Measurements from ENCODE around the gene TTLL11.

TTLL11 gene

GRCh38 chr9:121800376-121800775 lies 292.7 kb downstream of the TTLL11 start:
- no peak for TF ChIP-seq EP300 (IDR thresholded peaks at IDR 0.05; ENCODE audit: borderline replicate concordance)
- no peak for TF ChIP-seq NFIC (IDR thresholded peaks at IDR 0.05)
- TF ChIP-seq CREB1 (IDR thresholded peaks at IDR 0.05; ENCODE audit: low read depth), result no peak
- no peak for TF ChIP-seq EGR1 (IDR thresholded peaks at IDR 0.05)
- TF ChIP-seq YY1 (IDR thresholded peaks at IDR 0.05; ENCODE audit: low read depth), result no peak
- TF ChIP-seq CEBPB (IDR thresholded peaks at IDR 0.05), result no peak
- no peak for TF ChIP-seq RAD21 (IDR thresholded peaks at IDR 0.05; ENCODE audit: low read depth)
- no peak for TF ChIP-seq REST (IDR thresholded peaks at IDR 0.05; ENCODE audit: low read depth)
- TF ChIP-seq MAX (IDR thresholded peaks at IDR 0.05), result no peak
- no peak for TF ChIP-seq FOXM1 (IDR thresholded peaks at IDR 0.05; ENCODE audit: borderline replicate concordance, low read depth)
- no peak for TF ChIP-seq TEAD4 (IDR thresholded peaks at IDR 0.05)
- no peak for TF ChIP-seq ZBTB7A (IDR thresholded peaks at IDR 0.05; ENCODE audit: low read depth)
- no peak for TF ChIP-seq USF1 (IDR thresholded peaks at IDR 0.05)
- TF ChIP-seq TCF12 (IDR thresholded peaks at IDR 0.05; ENCODE audit: low read depth), result no peak
- TF ChIP-seq TAF1 (IDR thresholded peaks at IDR 0.05; ENCODE audit: low read depth), result no peak

- TF ChIP-seq TCF12 (IDR thresholded peaks at IDR 0.05; ENCODE audit: low read depth) (no peak), TEAD4 (IDR thresholded peaks at IDR 0.05) (no peak), USF1 (IDR thresholded peaks at IDR 0.05) (no peak), REST (IDR thresholded peaks at IDR 0.05; ENCODE audit: low read depth) (no peak), FOXM1 (IDR thresholded peaks at IDR 0.05; ENCODE audit: borderline replicate concordance, low read depth) (no peak), YY1 (IDR thresholded peaks at IDR 0.05; ENCODE audit: low read depth) (no peak), ZBTB7A (IDR thresholded peaks at IDR 0.05; ENCODE audit: low read depth) (no peak), EGR1 (IDR thresholded peaks at IDR 0.05) (no peak), EP300 (IDR thresholded peaks at IDR 0.05; ENCODE audit: borderline replicate concordance) (no peak), CREB1 (IDR thresholded peaks at IDR 0.05; ENCODE audit: low read depth) (no peak), TAF1 (IDR thresholded peaks at IDR 0.05; ENCODE audit: low read depth) (no peak), RAD21 (IDR thresholded peaks at IDR 0.05; ENCODE audit: low read depth) (no peak), MAX (IDR thresholded peaks at IDR 0.05) (no peak), NFIC (IDR thresholded peaks at IDR 0.05) (no peak), CEBPB (IDR thresholded peaks at IDR 0.05) (no peak)
Measured at GRCh38 chr9:121798941-121799340, 294.2 kb downstream of the TTLL11 start.

- TF ChIP-seq TCF12 (IDR thresholded peaks at IDR 0.05; ENCODE audit: low read depth) (no peak), ZBTB7A (IDR thresholded peaks at IDR 0.05; ENCODE audit: low read depth) (no peak), USF1 (IDR thresholded peaks at IDR 0.05) (no peak), RAD21 (IDR thresholded peaks at IDR 0.05; ENCODE audit: low read depth) (no peak), NFIC (IDR thresholded peaks at IDR 0.05) (no peak), FOXM1 (IDR thresholded peaks at IDR 0.05; ENCODE audit: borderline replicate concordance, low read depth) (no peak), TEAD4 (IDR thresholded peaks at IDR 0.05) (no peak), CEBPB (IDR thresholded peaks at IDR 0.05) (no peak), EGR1 (IDR thresholded peaks at IDR 0.05) (no peak), REST (IDR thresholded peaks at IDR 0.05; ENCODE audit: low read depth) (no peak), YY1 (IDR thresholded peaks at IDR 0.05; ENCODE audit: low read depth) (no peak), EP300 (IDR thresholded peaks at IDR 0.05; ENCODE audit: borderline replicate concordance) (no peak), MAX (IDR thresholded peaks at IDR 0.05) (no peak), TAF1 (IDR thresholded peaks at IDR 0.05; ENCODE audit: low read depth) (no peak), CREB1 (IDR thresholded peaks at IDR 0.05; ENCODE audit: low read depth) (no peak)
Measured at GRCh38 chr9:121797081-121797480, 296.0 kb downstream of the TTLL11 start.

Measured in Ishikawa (cell line).